ENCODE results near the gene RASSF1.

Gene RASSF1

GRCh38 chr3:50325497-50326181, 15.0 kb downstream of the RASSF1 start:
- no peaks in the 10 kb centered on the region for H3K4me1 ChIP-seq (ENCODE audit: insufficient read depth, poor library complexity, severe bottlenecking)
- peaks cover 38% of the 10 kb centered on the region for H3K36me3 ChIP-seq (ENCODE audit: low read depth)
- no peaks in the 10 kb centered on the region for H3K9me3 ChIP-seq (ENCODE audit: severe bottlenecking)
- no peak overlapping the region for H3K4me3 ChIP-seq (ENCODE audit: severe bottlenecking)
- DNase-seq (ENCODE audit: low spot score) (no peak), ATAC-seq (ENCODE audit: low read depth) (no peak)
- no peak overlapping the region for H3K27ac ChIP-seq (ENCODE audit: poor library complexity, severe bottlenecking)
- H3K27me3 ChIP-seq (ENCODE audit: insufficient read depth, poor library complexity, severe bottlenecking) = no peaks in the 10 kb centered on the region
- no peak for TF ChIP-seq CTCF (IDR thresholded peaks at IDR 0.05; ENCODE audit: poor library complexity, severe bottlenecking)

GRCh38 chr3:50325113-50325480, 15.5 kb downstream of the RASSF1 start:
- no peaks in the 10 kb centered on the region for H3K9me3 ChIP-seq (ENCODE audit: severe bottlenecking)
- TF ChIP-seq CTCF (IDR thresholded peaks at IDR 0.05; ENCODE audit: poor library complexity, severe bottlenecking) = no peak
- DNase-seq (ENCODE audit: low spot score) (no peak), ATAC-seq (ENCODE audit: low read depth) (no peak)
- no peak overlapping the region for H3K4me3 ChIP-seq (ENCODE audit: severe bottlenecking)
- H3K27me3 ChIP-seq (ENCODE audit: insufficient read depth, poor library complexity, severe bottlenecking) = no peaks in the 10 kb centered on the region
- peaks cover 33% of the 10 kb centered on the region for H3K36me3 ChIP-seq (ENCODE audit: low read depth)
- no peaks in the 10 kb centered on the region for H3K4me1 ChIP-seq (ENCODE audit: insufficient read depth, poor library complexity, severe bottlenecking)
- H3K27ac ChIP-seq (ENCODE audit: poor library complexity, severe bottlenecking) = no peak overlapping the region

- DNase-seq (ENCODE audit: low spot score) = no peak
- TF ChIP-seq CTCF (IDR thresholded peaks at IDR 0.05; ENCODE audit: poor library complexity, severe bottlenecking) = peak; percentile 86
- Histone ChIP-seq H3K4me1 (ENCODE audit: insufficient read depth, poor library complexity, severe bottlenecking) (no peaks in the 10 kb centered on the region), H3K36me3 (ENCODE audit: low read depth) (peaks cover 30% of the 10 kb centered on the region), H3K9me3 (ENCODE audit: severe bottlenecking) (no peaks in the 10 kb centered on the region), H3K27ac (ENCODE audit: poor library complexity, severe bottlenecking) (no peak overlapping the region), H3K27me3 (ENCODE audit: insufficient read depth, poor library complexity, severe bottlenecking) (no peaks in the 10 kb centered on the region), H3K4me3 (ENCODE audit: severe bottlenecking) (no peak overlapping the region)
- ATAC-seq (ENCODE audit: low read depth) = peak; percentile 34
Observed at GRCh38 chr3:50324351-50325112, 16.1 kb downstream of the RASSF1 start.

GRCh38 chr3:50323614-50324199, 16.9 kb downstream of the RASSF1 start:
- no peak overlapping the region for H3K4me3 ChIP-seq (ENCODE audit: severe bottlenecking)
- ATAC-seq (ENCODE audit: low read depth) = no peak
- no peaks in the 10 kb centered on the region for H3K27me3 ChIP-seq (ENCODE audit: insufficient read depth, poor library complexity, severe bottlenecking)
- H3K36me3 ChIP-seq (ENCODE audit: low read depth) = peaks cover 34% of the 10 kb centered on the region
- no peak for DNase-seq (ENCODE audit: low spot score)
- no peak for TF ChIP-seq CTCF (IDR thresholded peaks at IDR 0.05; ENCODE audit: poor library complexity, severe bottlenecking)
- H3K9me3 ChIP-seq (ENCODE audit: severe bottlenecking) = no peaks in the 10 kb centered on the region
- peak overlapping the region; percentile 6 for H3K27ac ChIP-seq (ENCODE audit: poor library complexity, severe bottlenecking)
- no peaks in the 10 kb centered on the region for H3K4me1 ChIP-seq (ENCODE audit: insufficient read depth, poor library complexity, severe bottlenecking)

Measured in RWPE2 (cell line).